HL-60 (cell line): Measurements from ENCODE around the gene IL1RAPL1.

Experiments used
- CTCF ChIP-seq: IDR thresholded peaks from one replicate; pipeline ENCODE4 v1.5.1; 2011; ENCODE audit warnings: low read length, control low read depth, inconsistent platforms; ENCODE audit not compliant: insufficient read depth
- GABPA ChIP-seq: IDR thresholded peaks from 2 replicates; pipeline ENCODE4 v1.6.1; 2012; ENCODE audit warnings: low read depth
- POLR2AphosphoS5 ChIP-seq: IDR thresholded peaks from 2 replicates; pipeline ENCODE4 v1.6.1; 2012; ENCODE audit warnings: low read depth
- TF ChIP-seq, protein P1 (sequence below): IDR thresholded peaks from 2 replicates; pipeline ENCODE4 v1.6.1; 2012; ENCODE audit warnings: low read depth; ENCODE audit not compliant: insufficient replicate concordance

DNA sequence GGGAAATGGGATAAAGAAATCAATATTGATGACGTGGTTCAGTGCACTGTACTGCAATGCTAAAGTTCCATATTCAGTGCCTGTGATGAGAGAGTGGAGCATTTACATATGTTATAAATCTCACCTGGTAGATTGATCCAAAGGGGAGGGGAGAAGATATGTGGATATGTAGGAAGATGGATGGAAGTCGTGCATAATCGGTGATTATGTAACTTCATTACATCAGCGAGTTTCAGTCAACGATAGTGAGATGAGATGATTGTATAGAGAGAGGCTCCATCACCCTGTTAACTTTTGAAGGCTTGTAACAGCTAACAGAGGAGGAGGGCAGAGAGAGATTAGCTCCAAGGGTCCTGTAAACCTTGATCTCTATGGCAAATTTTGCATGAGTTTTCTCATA lies 1.8 kb downstream of the IL1RAPL1 start:
- no peak for TF ChIP-seq CTCF
- TF ChIP-seq, protein P1, sequence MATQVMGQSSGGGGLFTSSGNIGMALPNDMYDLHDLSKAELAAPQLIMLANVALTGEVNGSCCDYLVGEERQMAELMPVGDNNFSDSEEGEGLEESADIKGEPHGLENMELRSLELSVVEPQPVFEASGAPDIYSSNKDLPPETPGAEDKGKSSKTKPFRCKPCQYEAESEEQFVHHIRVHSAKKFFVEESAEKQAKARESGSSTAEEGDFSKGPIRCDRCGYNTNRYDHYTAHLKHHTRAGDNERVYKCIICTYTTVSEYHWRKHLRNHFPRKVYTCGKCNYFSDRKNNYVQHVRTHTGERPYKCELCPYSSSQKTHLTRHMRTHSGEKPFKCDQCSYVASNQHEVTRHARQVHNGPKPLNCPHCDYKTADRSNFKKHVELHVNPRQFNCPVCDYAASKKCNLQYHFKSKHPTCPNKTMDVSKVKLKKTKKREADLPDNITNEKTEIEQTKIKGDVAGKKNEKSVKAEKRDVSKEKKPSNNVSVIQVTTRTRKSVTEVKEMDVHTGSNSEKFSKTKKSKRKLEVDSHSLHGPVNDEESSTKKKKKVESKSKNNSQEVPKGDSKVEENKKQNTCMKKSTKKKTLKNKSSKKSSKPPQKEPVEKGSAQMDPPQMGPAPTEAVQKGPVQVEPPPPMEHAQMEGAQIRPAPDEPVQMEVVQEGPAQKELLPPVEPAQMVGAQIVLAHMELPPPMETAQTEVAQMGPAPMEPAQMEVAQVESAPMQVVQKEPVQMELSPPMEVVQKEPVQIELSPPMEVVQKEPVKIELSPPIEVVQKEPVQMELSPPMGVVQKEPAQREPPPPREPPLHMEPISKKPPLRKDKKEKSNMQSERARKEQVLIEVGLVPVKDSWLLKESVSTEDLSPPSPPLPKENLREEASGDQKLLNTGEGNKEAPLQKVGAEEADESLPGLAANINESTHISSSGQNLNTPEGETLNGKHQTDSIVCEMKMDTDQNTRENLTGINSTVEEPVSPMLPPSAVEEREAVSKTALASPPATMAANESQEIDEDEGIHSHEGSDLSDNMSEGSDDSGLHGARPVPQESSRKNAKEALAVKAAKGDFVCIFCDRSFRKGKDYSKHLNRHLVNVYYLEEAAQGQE: no peak
- TF ChIP-seq POLR2AphosphoS5: no peak
- TF ChIP-seq GABPA: no peak
